H9 (cell line): ENCODE results near the gene CCDC12. TPM values are rescaled to one million over a fixed set of nuclear protein-coding genes. Genes with fewer than 3 reads are reported as not detected.
A peak's percentile ranks its signal among the peaks of the same experiment; 100 is the strongest.

Source experiments
- DNase-seq: peaks from one replicate; pipeline ENCODE4 v3.0.0-alpha.2; 2017
- H2AFZ ChIP-seq: one replicate; pipeline ENCODE4 v1.6.1; 2013; ENCODE audit warnings: mild to moderate bottlenecking, low read length, control low read depth, moderate library complexity
- H2AK5ac ChIP-seq: 2 replicates; pipeline ENCODE4 v1.6.1; 2013; ENCODE audit warnings: low read length, control low read depth, mixed read lengths; ENCODE audit not compliant: insufficient read length
- H2BK120ac ChIP-seq: one replicate; pipeline ENCODE4 v1.6.1; 2013; ENCODE audit warnings: low read depth, mild to moderate bottlenecking, low read length, control low read depth, inconsistent platforms; ENCODE audit not compliant: poor library complexity, severe bottlenecking
- H2BK12ac ChIP-seq: 2 replicates; pipeline ENCODE4 v1.6.1; 2013; ENCODE audit warnings: low read length, control low read depth, mixed read lengths, low read depth; ENCODE audit not compliant: insufficient read length
- H2BK15ac ChIP-seq: 2 replicates; pipeline ENCODE4 v1.6.1; 2013; ENCODE audit warnings: low read depth, low read length, control low read depth
- H2BK20ac ChIP-seq: one replicate; pipeline ENCODE4 v1.6.1; 2013; ENCODE audit warnings: low read depth, mild to moderate bottlenecking, low read length, control low read depth, inconsistent platforms; ENCODE audit not compliant: poor library complexity, severe bottlenecking
- H2BK5ac ChIP-seq: 2 replicates; pipeline ENCODE4 v1.6.1; 2013; ENCODE audit warnings: low read length, control low read depth, mixed read lengths; ENCODE audit not compliant: insufficient read length
- H3K14ac ChIP-seq: 2 replicates; pipeline ENCODE4 v1.6.1; 2013; ENCODE audit warnings: low read length, control low read depth; ENCODE audit not compliant: insufficient read depth
- H3K18ac ChIP-seq: 2 replicates; pipeline ENCODE4 v1.6.1; 2013; ENCODE audit warnings: low read depth, mild to moderate bottlenecking, mixed read lengths, low read length, control low read depth; ENCODE audit not compliant: insufficient read length
- H3K23ac ChIP-seq: 2 replicates; pipeline ENCODE4 v1.6.1; 2013; ENCODE audit warnings: low read length, control low read depth, mixed read lengths, low read depth; ENCODE audit not compliant: insufficient read length
- H3K23me2 ChIP-seq: 2 replicates; pipeline ENCODE4 v1.6.1; 2013; ENCODE audit warnings: low read depth, mild to moderate bottlenecking, mixed read lengths, low read length, control low read depth; ENCODE audit not compliant: insufficient read length, poor library complexity, severe bottlenecking
- H3K27ac ChIP-seq: 2 replicates; pipeline ENCODE4 v1.5.1; 2013; ENCODE audit warnings: low read length, control low read depth, mixed read lengths, low read depth; ENCODE audit not compliant: insufficient read length
- H3K27me3 ChIP-seq: 2 replicates; pipeline ENCODE4 v1.6.1; 2013; ENCODE audit warnings: low read length, control low read depth, inconsistent platforms; ENCODE audit not compliant: insufficient read depth
- H3K4ac ChIP-seq: 2 replicates; pipeline ENCODE4 v1.6.1; 2013; ENCODE audit warnings: low read depth, mild to moderate bottlenecking, control low read depth, inconsistent platforms, low read length, moderate library complexity
- H3K4me1 ChIP-seq: 2 replicates; pipeline ENCODE4 v1.6.1; 2013; ENCODE audit warnings: low read length, control low read depth, inconsistent platforms; ENCODE audit not compliant: insufficient read depth
- H3K4me2 ChIP-seq: 2 replicates; pipeline ENCODE4 v1.6.1; 2013; ENCODE audit warnings: low read length, control low read depth, mixed read lengths; ENCODE audit not compliant: insufficient read length, insufficient read depth
- H3K56ac ChIP-seq: 2 replicates; pipeline ENCODE4 v1.6.1; 2013; ENCODE audit warnings: low read depth, mild to moderate bottlenecking, mixed read lengths, low read length, control low read depth; ENCODE audit not compliant: insufficient read length
- H3K79me1 ChIP-seq: 2 replicates; pipeline ENCODE4 v1.6.1; 2013; ENCODE audit warnings: low read depth, mild to moderate bottlenecking, moderate library complexity, low read length, control low read depth, inconsistent platforms; ENCODE audit not compliant: insufficient read depth, poor library complexity, severe bottlenecking
- H3K79me2 ChIP-seq: 2 replicates; pipeline ENCODE4 v1.6.1; 2013; ENCODE audit warnings: low read length, control low read depth, inconsistent platforms; ENCODE audit not compliant: insufficient read depth
- H3K9ac ChIP-seq: 2 replicates; pipeline ENCODE4 v1.6.1; 2013; ENCODE audit warnings: low read length, control low read depth, mixed read lengths; ENCODE audit not compliant: insufficient read length; ENCODE audit errors: extremely low read depth
- H3K9me3 ChIP-seq: one replicate; pipeline ENCODE4 v1.6.1; 2013; ENCODE audit warnings: low read depth, low read length, inconsistent platforms; ENCODE audit not compliant: control insufficient read depth
- H3T11ph ChIP-seq: one replicate; pipeline ENCODE4 v1.6.1; 2013; ENCODE audit warnings: mild to moderate bottlenecking, low read length, control low read depth, inconsistent platforms
- H4K20me1 ChIP-seq: one replicate; pipeline ENCODE4 v1.6.1; 2013; ENCODE audit not compliant: control insufficient read depth, insufficient read length, insufficient read depth
- H4K5ac ChIP-seq: 2 replicates; pipeline ENCODE4 v1.6.1; 2013; ENCODE audit warnings: low read depth, mild to moderate bottlenecking, mixed read lengths, low read length, control low read depth; ENCODE audit not compliant: insufficient read length
- H4K8ac ChIP-seq: replicated peaks from 2 replicates; pipeline ENCODE4 v1.6.1; 2013; ENCODE audit warnings: low read length, control low read depth, mixed read lengths, low read depth; ENCODE audit not compliant: insufficient read length
- H4K91ac ChIP-seq: 2 replicates; pipeline ENCODE4 v1.6.1; 2013; ENCODE audit warnings: low read depth, mild to moderate bottlenecking, moderate library complexity, mixed read lengths, low read length, control low read depth; ENCODE audit not compliant: insufficient read length
- H3K27ac Mint-ChIP-seq, 3 experiments: 2 replicates in 2 of 3; 3 replicates in 1 of 3; pipeline ENCODE4 v1.8.0; 2020 to 2021; ENCODE audit warnings: mixed read lengths in 3 of 3, mild to moderate bottlenecking in 1 of 3, moderate library complexity in 1 of 3
- H3K27me3 Mint-ChIP-seq: 2 replicates; pipeline ENCODE4 v1.8.0; 2021; ENCODE audit warnings: low read depth, mild to moderate bottlenecking, moderate library complexity, mixed read lengths
- H3K36me3 Mint-ChIP-seq, 3 experiments: 2 replicates in 2 of 3; 3 replicates in 1 of 3; pipeline ENCODE4 v1.8.0; 2020 to 2021; ENCODE audit warnings: low read depth in 3 of 3, mixed read lengths in 3 of 3; ENCODE audit not compliant: insufficient read depth in 1 of 3
- H3K4me1 Mint-ChIP-seq, 2 experiments: 2 replicates each; pipeline ENCODE4 v1.8.0; 2020; ENCODE audit warnings: mixed read lengths in 2 of 2
- H3K4me3 Mint-ChIP-seq, 2 experiments: 2 replicates in 1 of 2; 3 replicates in 1 of 2; pipeline ENCODE4 v1.8.0; 2020 to 2021; ENCODE audit warnings: mild to moderate bottlenecking in 2 of 2, mixed read lengths in 2 of 2, moderate library complexity in 1 of 2
- H3K9me3 Mint-ChIP-seq, 2 experiments: 2 replicates in 1 of 2; 3 replicates in 1 of 2; pipeline ENCODE4 v1.8.0; 2020; ENCODE audit warnings: mild to moderate bottlenecking in 2 of 2, mixed read lengths in 2 of 2, moderate library complexity in 1 of 2
- CTCF ChIP-seq: fragments of 200-600 bp; sonication (generic); conservative IDR thresholded peaks from 3 replicates; pipeline ENCODE4 v1.8.0; 2021; ENCODE audit warnings: antibody characterized with exemption, mild to moderate bottlenecking
- WGBS: extraction: QIAGEN DNeasy Blood & Tissue Kit; methylation state at CpG from one replicate; pipeline ENCODE4 v1.1.7; 2013; ENCODE audit warnings: missing lambda C conversion rate, low lambda C conversion rate, mixed read lengths; ENCODE audit not compliant: insufficient read length; ENCODE audit errors: extremely low coverage; 5-methylcytosine and 5-hydroxymethylcytosine counted together
- total RNA-seq: library from RNA; stranded (reverse); gene quantifications from 2 replicates; pipeline ENCODE4 v1.2.1, GENCODE V29; 2021

Gene CCDC12
- total RNA-seq, 1 experiment from 2014 or later: 54.0 TPM

GRCh38 chr3:46979958-46980497, 3.5 kb upstream of the CCDC12 start:
- Histone ChIP-seq H2AK5ac (no peak overlapping the region), H2BK5ac (no peak overlapping the region), H3T11ph (no peak overlapping the region), H3K14ac (peak overlapping the region; percentile 17; the same call in 1 of the 2 replicates), H3K18ac (peak overlapping the region; percentile 21), H3K4me1 (peaks cover 4% of the 10 kb centered on the region; the same call in 1 of the 2 replicates), H3K79me1 (no peaks in the 10 kb centered on the region), H3K56ac (no peak overlapping the region), H3K4ac (no peak overlapping the region), H2BK15ac (no peak overlapping the region), H2BK20ac (no peak overlapping the region), H3K23ac (no peak overlapping the region), H3K79me2 (peaks cover 9% of the 10 kb centered on the region; the same call in 1 of the 2 replicates), H4K5ac (no peak overlapping the region), H3K4me2 (peak overlapping the region; percentile 71), H2BK120ac (no peak overlapping the region), H4K20me1 (no peaks in the 10 kb centered on the region), H3K27me3 (peaks cover 4% of the 10 kb centered on the region; the same call in 1 of the 2 replicates), H3K23me2 (peaks cover 6% of the 10 kb centered on the region), H2AFZ (no peak overlapping the region), H3K27ac (no peak overlapping the region), H4K91ac (no peak overlapping the region), H4K8ac (no peak overlapping the region), H2BK12ac (no peak overlapping the region), H3K9ac (no peak overlapping the region), H3K9me3 (no peaks in the 10 kb centered on the region)
- Mint-ChIP-seq H3K27me3 (peaks cover 3% of the 10 kb centered on the region; the same call in 1 of the 2 replicates), H3K36me3 (peaks cover 0 to 3% (median under 1%) of the 10 kb centered on the region in 3 experiments; a peak in 4 of 7 replicates), H3K4me1 (peaks cover 30 to 42% of the 10 kb centered on the region in 2 experiments), H3K27ac (no peak overlapping the region), H3K9me3 (peaks cover 0 to 3% of the 10 kb centered on the region in 2 experiments; a peak in 1 of 5 replicates), H3K4me3 (peak overlapping the region; percentile 74 to 85)
- DNase-seq: no peak
- no peak for TF ChIP-seq CTCF
- no CpG with 5 or more reads among the region's 40 CpGs for WGBS
